HS-5 (cell line): ENCODE results near the gene DSE.

Experiments used
- DNase-seq: peaks from one replicate; pipeline ENCODE4 v3.0.0-alpha.2; 2012; ENCODE audit warnings: low read depth

DSE gene

GRCh38 chr6:116417661-116418060, 46.9 kb downstream of the DSE start:
- DNase-seq, result no peak

GRCh38 chr6:116419069-116419786, 48.5 kb downstream of the DSE start:
- DNase-seq, result peak; percentile 67

- no peak for DNase-seq
Observed at GRCh38 chr6:116420341-116420740, 49.6 kb downstream of the DSE start.

- DNase-seq, result no peak
Observed at GRCh38 chr6:116422238-116422637, 51.5 kb downstream of the DSE start.

GRCh38 chr6:116424001-116424400, 53.3 kb downstream of the DSE start:
- peak; percentile 52 for DNase-seq

GRCh38 chr6:116426551-116426950, 55.8 kb downstream of the DSE start:
- no peak for DNase-seq

GRCh38 chr6:116429111-116429510, 58.4 kb downstream of the DSE start:
- DNase-seq, result no peak

GRCh38 chr6:116430860-116431259, 60.1 kb downstream of the DSE start:
- no peak for DNase-seq

- DNase-seq, result no peak
Observed at GRCh38 chr6:116431964-116432595, 61.3 kb downstream of the DSE start.

- DNase-seq, result no peak
Observed at GRCh38 chr6:116433206-116433712, 62.5 kb downstream of the DSE start.

GRCh38 chr6:116434056-116434725, 63.4 kb downstream of the DSE start:
- no peak for DNase-seq

- DNase-seq, result no peak
Observed at GRCh38 chr6:116436586-116436985, 65.8 kb downstream of the DSE start.

- no peak for DNase-seq
Observed at GRCh38 chr6:116437656-116438055, 66.9 kb downstream of the DSE start.

- no peak for DNase-seq
Observed at GRCh38 chr6:116438590-116439448, 68.1 kb downstream of the DSE start.

- DNase-seq, result no peak
Observed at GRCh38 chr6:116439522-116440051, 68.8 kb downstream of the DSE start.

- DNase-seq, result no peak
Observed at GRCh38 chr6:116443105-116443504, 72.4 kb downstream of the DSE start.

GRCh38 chr6:116444092-116444491, 73.3 kb downstream of the DSE start:
- no peak for DNase-seq

GRCh38 chr6:116444575-116444974, 73.8 kb downstream of the DSE start:
- no peak for DNase-seq

GRCh38 chr6:116445102-116445501, 74.4 kb downstream of the DSE start:
- DNase-seq, result no peak

- DNase-seq, result no peak
Observed at GRCh38 chr6:116446399-116446798, 75.7 kb downstream of the DSE start.

GRCh38 chr6:116447052-116447451, 76.3 kb downstream of the DSE start:
- no peak for DNase-seq

- DNase-seq, result peak; percentile 76
Observed at GRCh38 chr6:116447496-116448011, 76.8 kb downstream of the DSE start.
